Kidney (tissue), 14 donors: ENCODE data around the gene NXN. TPM values are rescaled to one million over a fixed set of nuclear protein-coding genes. Genes with fewer than 3 reads are reported as not detected.

Source experiments
- DNase-seq, 5 donors: peaks; one replicate each; pipeline ENCODE4 v3.0.0-alpha.2; 2013 to 2020
- FAIRE-seq: peaks from 2 replicates; lab custom pipeline; 2012; peaks lifted over from hg19 to GRCh38; lab: Jason Lieb, UNC
- H3K27ac ChIP-seq, 2 donors: one replicate each; pipeline ENCODE4 v1.7.0; 2013; ENCODE audit warnings: low read depth in 2 of 2, low read length in 2 of 2, inconsistent platforms in 1 of 2
- H3K27me3 ChIP-seq: one replicate; pipeline ENCODE4 v1.7.1; 2013; ENCODE audit warnings: low read length, inconsistent platforms; ENCODE audit not compliant: control insufficient read depth, insufficient read depth
- H3K36me3 ChIP-seq, 3 donors: one replicate each; pipeline versions ENCODE4 v1.7.0 to v1.7.1; 2013; ENCODE audit warnings: low read length in 3 of 3, control low read depth in 1 of 3, inconsistent platforms in 1 of 3; ENCODE audit not compliant: insufficient read depth in 3 of 3, control insufficient read depth in 2 of 3
- H3K4me1 ChIP-seq, 3 donors: one replicate each; pipeline versions ENCODE4 v1.7.0 to v1.7.1; 2013; ENCODE audit warnings: low read length in 3 of 3, inconsistent platforms in 1 of 3, low read depth in 1 of 3; ENCODE audit not compliant: control insufficient read depth in 2 of 3, insufficient read depth in 2 of 3
- H3K4me3 ChIP-seq, 3 donors: one replicate each; pipeline versions ENCODE4 v1.7.0 to v1.8.1; 2013; ENCODE audit warnings: low read length in 3 of 3, control low read depth in 1 of 3, inconsistent platforms in 1 of 3
- H3K9ac ChIP-seq, 3 donors: one replicate each; pipeline versions ENCODE4 v1.7.0 to v1.7.1; 2013; ENCODE audit warnings: low read length in 3 of 3, control low read depth in 1 of 3, inconsistent platforms in 1 of 3
- H3K9me3 ChIP-seq, 3 donors: one replicate each; pipeline versions ENCODE4 v1.7.0 to v1.7.1; 2013; ENCODE audit warnings: low read length in 3 of 3, control low read depth in 1 of 3, inconsistent platforms in 1 of 3; ENCODE audit not compliant: control insufficient read depth in 2 of 3, insufficient read depth in 1 of 3
- intact Hi-C: fragments of 100-400 bp; cut with DNase I; formaldehyde crosslinking; loops from one replicate; pipeline ENCODE4 v1.11.1; 2022
- polyA plus RNA-seq: library from polyadenylated mRNA; stranded (reverse); fragments of 350-450 nt; fragmentation: Illumina TruSeq; extraction: RNeasy Lipid Tissue Mini Kit (QIAGEN cat#74804); gene quantifications from one replicate; pipeline ENCODE4 v1.2.3, GENCODE V29; 2014; ENCODE audit warnings: low read depth, low replicate concordance; ENCODE audit not compliant: insufficient read depth
- total RNA-seq: library from RNA; stranded (reverse); fragmentation: NEBNext Ultra II Directional; extraction: Animal tissue kit (Norgen Biotek cat#: 25700); gene quantifications from one replicate; pipeline ENCODE4 v1.2.1, GENCODE V29; 2021
- TF ChIP-seq, protein P1 (sequence below): IDR thresholded peaks from 3 replicates; pipeline ENCODE4 v1.5.1; 2012; ENCODE audit warnings: mild to moderate bottlenecking, moderate library complexity, borderline replicate concordance; ENCODE audit not compliant: insufficient read depth; ENCODE audit errors: extremely low read depth
- donor health status: control.
- donor health status: control.
- donor health status: control.
- donor health status: control.
- donor health status: control.
- donor health status: DM: yes; HTN: yes; CAD: no.
- donor health status: Normal renal cell carcinoma (clear cell type).

Gene NXN
- total and polyA plus RNA-seq, 2 donors from 2014 or later, result 10.2 to 26.8 TPM

DNA sequence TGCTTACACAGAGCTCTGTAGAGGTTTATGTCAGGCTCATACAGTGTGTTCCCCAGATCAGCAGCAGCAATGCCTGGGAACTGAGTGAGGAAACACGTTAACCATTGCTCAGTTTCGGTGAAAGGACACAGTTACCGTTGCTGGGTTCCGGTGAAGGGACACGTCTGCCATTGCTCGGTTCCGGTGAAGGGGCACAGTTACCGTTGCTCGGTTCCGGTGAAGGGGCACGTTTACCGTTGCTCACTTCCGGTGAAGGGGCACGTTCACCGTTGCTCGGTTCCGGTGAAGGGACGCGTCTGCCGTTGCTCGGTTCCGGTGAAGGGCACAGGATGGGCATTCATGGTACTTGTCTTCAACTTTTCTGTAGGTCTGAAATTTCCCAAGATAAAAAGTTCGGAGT is 115.7 kb downstream of the NXN start:
- FAIRE-seq, result no peak
- Histone ChIP-seq H3K36me3 (no peaks in the 10 kb centered on the region), H3K27ac (no peak overlapping the region), H3K9me3 (no peaks in the 10 kb centered on the region), H3K27me3 (no peaks in the 10 kb centered on the region), H3K9ac (no peak overlapping the region), H3K4me1 (peaks cover 0 to 4% (median 3%) of the 10 kb centered on the region in 3 donors), H3K4me3 (no peak overlapping the region)
- no peak for DNase-seq
- intact Hi-C loops, result no loop called here
- TF ChIP-seq, protein P1, sequence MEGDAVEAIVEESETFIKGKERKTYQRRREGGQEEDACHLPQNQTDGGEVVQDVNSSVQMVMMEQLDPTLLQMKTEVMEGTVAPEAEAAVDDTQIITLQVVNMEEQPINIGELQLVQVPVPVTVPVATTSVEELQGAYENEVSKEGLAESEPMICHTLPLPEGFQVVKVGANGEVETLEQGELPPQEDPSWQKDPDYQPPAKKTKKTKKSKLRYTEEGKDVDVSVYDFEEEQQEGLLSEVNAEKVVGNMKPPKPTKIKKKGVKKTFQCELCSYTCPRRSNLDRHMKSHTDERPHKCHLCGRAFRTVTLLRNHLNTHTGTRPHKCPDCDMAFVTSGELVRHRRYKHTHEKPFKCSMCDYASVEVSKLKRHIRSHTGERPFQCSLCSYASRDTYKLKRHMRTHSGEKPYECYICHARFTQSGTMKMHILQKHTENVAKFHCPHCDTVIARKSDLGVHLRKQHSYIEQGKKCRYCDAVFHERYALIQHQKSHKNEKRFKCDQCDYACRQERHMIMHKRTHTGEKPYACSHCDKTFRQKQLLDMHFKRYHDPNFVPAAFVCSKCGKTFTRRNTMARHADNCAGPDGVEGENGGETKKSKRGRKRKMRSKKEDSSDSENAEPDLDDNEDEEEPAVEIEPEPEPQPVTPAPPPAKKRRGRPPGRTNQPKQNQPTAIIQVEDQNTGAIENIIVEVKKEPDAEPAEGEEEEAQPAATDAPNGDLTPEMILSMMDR, result no peak

DNA sequence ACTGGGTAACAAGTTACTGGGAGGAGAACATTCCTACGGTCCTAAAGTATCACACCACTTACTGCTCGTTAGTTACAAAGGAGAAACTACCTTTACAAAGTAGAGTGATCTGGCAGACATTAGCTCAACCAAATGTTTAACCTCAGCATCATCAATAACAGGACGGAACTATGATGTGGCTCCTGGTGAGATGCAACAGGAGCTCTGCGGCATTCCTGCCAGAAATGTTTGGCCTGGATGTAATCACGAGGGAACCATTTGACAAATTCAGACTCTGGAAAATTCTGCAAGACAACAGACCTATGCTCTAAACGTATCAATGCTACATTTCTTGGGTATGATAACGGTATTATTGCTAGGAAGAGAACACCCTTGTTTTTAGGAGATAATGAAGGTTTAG is 117.0 kb downstream of the NXN start:
- Histone ChIP-seq H3K36me3 (no peaks in the 10 kb centered on the region), H3K4me3 (no peak overlapping the region), H3K27me3 (no peaks in the 10 kb centered on the region), H3K4me1 (peaks cover 0 to 4% (median 3%) of the 10 kb centered on the region in 3 donors), H3K9me3 (no peaks in the 10 kb centered on the region), H3K27ac (no peak overlapping the region), H3K9ac (no peak overlapping the region)
- TF ChIP-seq, protein P1, result no peak
- DNase-seq, result no peak
- intact Hi-C loops, result no loop called here
- no peak for FAIRE-seq

DNA sequence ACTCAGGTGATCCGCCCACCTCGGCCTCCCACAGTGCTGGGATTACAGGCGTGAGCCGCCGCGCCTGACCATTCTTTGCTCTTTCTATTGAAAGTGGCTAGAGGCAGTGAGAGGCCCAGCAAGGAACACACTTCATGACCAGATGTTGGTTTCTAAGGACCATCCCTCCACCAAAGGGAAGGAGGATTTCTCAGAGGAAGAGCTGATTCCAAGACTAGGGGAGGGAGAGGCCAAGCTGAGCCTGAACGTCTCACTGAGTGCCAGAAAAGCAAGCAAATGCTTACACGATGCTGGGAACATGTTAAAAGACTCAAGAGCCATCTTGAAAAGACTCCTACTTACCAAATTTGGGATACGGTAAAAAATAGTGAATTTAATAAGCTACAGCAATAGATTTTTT is 118.2 kb downstream of the NXN start:
- H3K9me3 ChIP-seq, result no peaks in the 10 kb centered on the region
- no peak overlapping the region for H3K27ac ChIP-seq
- H3K27me3 ChIP-seq, result no peaks in the 10 kb centered on the region
- no peaks in the 10 kb centered on the region for H3K36me3 ChIP-seq
- FAIRE-seq (no peak), DNase-seq (no peak)
- no peak overlapping the region for H3K4me3 ChIP-seq
- peaks cover 0 to 4% (median 3%) of the 10 kb centered on the region in 3 donors for H3K4me1 ChIP-seq
- H3K9ac ChIP-seq, result no peak overlapping the region
- intact Hi-C loops, result no loop called here
- TF ChIP-seq, protein P1, result no peak

DNA sequence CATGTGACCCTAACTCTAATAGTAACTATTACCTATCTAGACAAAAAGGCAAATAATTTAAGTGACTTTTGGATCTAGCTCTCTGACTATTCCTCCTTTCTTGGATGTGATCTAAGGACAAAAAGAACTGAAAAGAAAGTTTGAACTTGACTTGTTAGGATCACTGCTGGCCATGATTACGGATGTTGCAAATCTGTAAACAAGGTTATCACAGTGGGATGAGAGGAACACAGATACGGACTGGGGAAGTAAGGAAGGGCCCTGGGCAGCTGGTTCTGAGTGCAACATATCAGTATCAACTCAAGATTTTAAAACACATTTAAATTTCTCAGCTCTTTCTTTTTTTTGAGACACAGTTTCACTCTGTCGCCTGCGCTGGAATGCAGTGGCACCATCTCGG is 118.8 kb downstream of the NXN start:
- TF ChIP-seq, protein P1, result no peak
- no peak overlapping the region for H3K4me3 ChIP-seq
- H3K4me1 ChIP-seq, result peaks cover 0 to 4% (median 3%) of the 10 kb centered on the region in 3 donors
- no peaks in the 10 kb centered on the region for H3K9me3 ChIP-seq
- H3K36me3 ChIP-seq, result no peaks in the 10 kb centered on the region
- no peak overlapping the region for H3K9ac ChIP-seq
- FAIRE-seq (no peak), DNase-seq (no peak)
- intact Hi-C loops, result no loop called here
- no peaks in the 10 kb centered on the region for H3K27me3 ChIP-seq
- no peak overlapping the region for H3K27ac ChIP-seq
